ENCODE measurements around the gene PITPNM1. TPM values are rescaled to one million over a fixed set of nuclear protein-coding genes. Genes with fewer than 3 reads are reported as not detected.
"Not testable (repeated sequence)": the region's sequence is repeated elsewhere in the genome, so short reads cannot be mapped to it uniquely, and the experiment has no call there.

Gene PITPNM1
- 50.8 and 55.5 TPM in 2 replicates for total RNA-seq

DNA sequence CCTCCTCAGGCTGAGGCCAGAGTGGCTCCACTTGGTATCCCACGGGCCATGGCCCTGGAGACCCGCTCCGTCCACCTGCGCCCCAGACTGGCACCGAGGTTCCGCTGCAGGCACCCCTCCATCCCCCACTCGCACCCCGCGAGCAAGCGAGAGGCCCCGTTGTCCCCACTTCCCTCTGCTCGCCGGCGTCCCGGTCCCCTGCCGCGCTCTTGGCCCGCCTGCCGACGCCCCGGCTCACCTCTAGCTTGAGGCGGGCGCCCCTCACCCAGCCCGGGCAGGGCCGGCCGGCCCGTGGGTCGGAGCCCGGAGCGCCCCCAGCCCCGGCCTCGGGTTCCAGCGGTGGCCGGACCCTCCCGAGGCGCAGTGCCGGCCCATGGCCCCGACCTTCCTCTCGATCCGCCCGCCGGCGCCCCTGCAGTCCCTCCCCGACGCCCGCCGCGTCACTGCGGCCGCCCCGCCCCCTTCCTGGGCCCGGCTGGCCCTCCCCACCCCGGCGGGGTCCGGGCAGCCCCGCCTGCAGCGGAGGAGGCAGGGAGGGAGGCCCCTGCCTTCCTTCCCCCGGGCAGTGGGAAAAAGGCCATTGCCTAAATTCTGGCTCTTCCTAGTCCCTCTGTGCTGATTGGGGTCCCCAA lies at the start of gene PITPNM1:
Gene PITPNM1 (minus strand): TSS at position 414 of the 632 bp plus-strand sequence. CDS start 1,183 bp downstream, outside the sequence.
- Histone ChIP-seq H3K27me3 (ENCODE audit: control insufficient read depth, insufficient read depth, low read length) (no peaks in the 10 kb centered on the region), H3K36me3 (ENCODE audit: control insufficient read depth, insufficient read depth, low read length) (peaks cover 4% of the 10 kb centered on the region), H3K4me3 (ENCODE audit: low read depth, low read length) (peak within 1 kb of the TSS; percentile 79)
- TF ChIP-seq, protein P1, sequence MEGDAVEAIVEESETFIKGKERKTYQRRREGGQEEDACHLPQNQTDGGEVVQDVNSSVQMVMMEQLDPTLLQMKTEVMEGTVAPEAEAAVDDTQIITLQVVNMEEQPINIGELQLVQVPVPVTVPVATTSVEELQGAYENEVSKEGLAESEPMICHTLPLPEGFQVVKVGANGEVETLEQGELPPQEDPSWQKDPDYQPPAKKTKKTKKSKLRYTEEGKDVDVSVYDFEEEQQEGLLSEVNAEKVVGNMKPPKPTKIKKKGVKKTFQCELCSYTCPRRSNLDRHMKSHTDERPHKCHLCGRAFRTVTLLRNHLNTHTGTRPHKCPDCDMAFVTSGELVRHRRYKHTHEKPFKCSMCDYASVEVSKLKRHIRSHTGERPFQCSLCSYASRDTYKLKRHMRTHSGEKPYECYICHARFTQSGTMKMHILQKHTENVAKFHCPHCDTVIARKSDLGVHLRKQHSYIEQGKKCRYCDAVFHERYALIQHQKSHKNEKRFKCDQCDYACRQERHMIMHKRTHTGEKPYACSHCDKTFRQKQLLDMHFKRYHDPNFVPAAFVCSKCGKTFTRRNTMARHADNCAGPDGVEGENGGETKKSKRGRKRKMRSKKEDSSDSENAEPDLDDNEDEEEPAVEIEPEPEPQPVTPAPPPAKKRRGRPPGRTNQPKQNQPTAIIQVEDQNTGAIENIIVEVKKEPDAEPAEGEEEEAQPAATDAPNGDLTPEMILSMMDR (IDR thresholded peaks at IDR 0.05; ENCODE audit: insufficient read depth, low read length, poor library complexity, severe bottlenecking), result no peak
- DNase-seq (ENCODE audit: low read depth), result no peak

DNA sequence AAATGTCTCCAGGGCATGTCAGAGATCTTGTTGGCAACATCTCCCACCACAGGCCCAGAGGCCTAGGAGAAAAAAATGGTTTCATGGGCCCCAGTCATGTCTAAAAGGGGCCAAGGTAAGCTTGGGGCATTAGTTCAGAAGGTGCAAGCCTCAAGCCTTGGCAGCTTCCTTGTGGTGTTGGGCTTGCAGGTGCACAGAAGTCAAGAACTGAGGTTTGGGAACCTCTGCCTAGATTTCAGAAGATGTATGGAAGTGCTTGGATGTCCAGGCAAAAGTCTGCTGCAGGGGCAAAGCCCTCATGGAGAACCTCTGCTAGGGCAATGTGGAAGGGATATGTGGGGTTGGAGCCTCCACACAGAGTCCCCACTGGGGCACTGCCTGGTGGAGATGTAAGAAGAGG lies 46.5 kb upstream of the PITPNM1 start:
- H3K27me3 ChIP-seq (ENCODE audit: control insufficient read depth, insufficient read depth, low read length); H3K4me3 ChIP-seq (ENCODE audit: low read depth, low read length); H3K36me3 ChIP-seq (ENCODE audit: control insufficient read depth, insufficient read depth, low read length); DNase-seq (ENCODE audit: low read depth): not testable (repeated sequence)

DNA sequence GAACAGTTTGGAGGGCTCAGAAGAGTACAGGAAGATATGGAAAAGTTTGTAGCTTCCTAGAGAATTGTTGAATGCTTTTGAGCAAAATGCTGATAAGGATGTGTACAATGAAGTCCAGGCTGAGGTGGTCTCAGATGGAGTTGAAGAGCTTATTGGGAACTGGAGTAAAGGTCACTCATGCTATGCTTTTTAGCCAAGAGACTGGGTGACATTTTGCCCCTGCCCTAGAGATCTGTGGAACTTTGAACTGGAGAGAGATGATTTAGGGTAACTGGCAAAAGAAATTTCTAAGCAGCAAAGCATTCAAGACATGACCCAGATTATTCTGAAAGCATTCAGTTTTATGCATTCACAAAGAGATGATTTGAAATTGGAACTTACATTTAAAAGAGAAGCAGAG lies 46.0 kb upstream of the PITPNM1 start:
- Histone ChIP-seq H3K36me3 (ENCODE audit: control insufficient read depth, insufficient read depth, low read length) (no peaks in the 10 kb centered on the region), H3K4me3 (ENCODE audit: low read depth, low read length) (no peak overlapping the region), H3K27me3 (ENCODE audit: control insufficient read depth, insufficient read depth, low read length) (no peaks in the 10 kb centered on the region)
- TF ChIP-seq, protein P1 (IDR thresholded peaks at IDR 0.05; ENCODE audit: insufficient read depth, low read length, poor library complexity, severe bottlenecking), result no peak
- DNase-seq (ENCODE audit: low read depth), result no peak

DNA sequence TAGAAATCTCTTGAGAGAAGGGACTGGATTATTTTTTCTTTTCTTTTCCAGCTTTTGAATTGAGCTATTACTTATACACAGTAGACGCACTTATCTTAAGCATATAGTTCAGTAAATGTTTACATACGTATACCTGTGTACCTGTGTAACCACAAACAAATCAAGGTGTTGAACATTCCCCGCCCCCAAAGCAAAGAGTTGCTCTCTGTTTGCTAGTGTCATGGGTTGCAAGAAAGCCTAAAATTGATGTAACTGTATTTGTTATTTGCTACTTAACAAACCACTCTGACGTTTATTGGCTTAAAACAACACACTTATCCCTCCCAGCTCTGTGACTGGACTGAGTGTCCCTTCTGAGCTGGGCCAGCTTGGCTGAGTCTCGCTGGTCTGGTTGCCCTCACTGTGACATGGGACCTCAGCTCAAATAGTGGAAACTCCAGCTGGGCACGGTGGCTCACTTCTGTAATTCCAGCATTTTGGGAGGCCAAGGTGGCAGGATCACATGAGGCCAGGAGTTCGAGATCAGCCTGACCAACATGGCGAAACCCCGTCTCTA lies 43.5 kb upstream of the PITPNM1 start:
- TF ChIP-seq, protein P1 (IDR thresholded peaks at IDR 0.05; ENCODE audit: insufficient read depth, low read length, poor library complexity, severe bottlenecking), result no peak
- H3K4me3 ChIP-seq (ENCODE audit: low read depth, low read length), result no peak overlapping the region
- no peaks in the 10 kb centered on the region for H3K36me3 ChIP-seq (ENCODE audit: control insufficient read depth, insufficient read depth, low read length)
- no peaks in the 10 kb centered on the region for H3K27me3 ChIP-seq (ENCODE audit: control insufficient read depth, insufficient read depth, low read length)
- no peak for DNase-seq (ENCODE audit: low read depth)

DNA sequence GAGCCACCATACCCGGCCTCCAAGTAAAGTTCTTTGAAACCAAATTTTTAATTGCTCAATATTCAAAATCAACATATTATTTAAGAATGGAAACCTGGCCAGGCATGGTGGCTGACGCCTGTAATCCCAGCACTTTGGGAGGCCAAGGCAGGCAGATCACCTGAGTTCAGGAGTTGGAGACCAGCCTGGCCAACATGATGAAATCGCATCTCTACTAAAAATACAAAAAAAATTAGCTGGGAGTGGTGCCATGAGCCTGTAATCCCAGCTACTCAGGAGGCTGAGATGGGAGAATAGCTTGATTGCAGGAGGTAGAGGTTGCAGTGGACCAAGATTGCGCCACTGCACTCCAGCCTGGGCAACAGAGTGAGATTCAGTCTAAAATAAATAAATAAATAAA lies 42.9 kb upstream of the PITPNM1 start:
- not testable (repeated sequence) for H3K4me3 ChIP-seq (ENCODE audit: low read depth, low read length); H3K36me3 ChIP-seq (ENCODE audit: control insufficient read depth, insufficient read depth, low read length); H3K27me3 ChIP-seq (ENCODE audit: control insufficient read depth, insufficient read depth, low read length); DNase-seq (ENCODE audit: low read depth)

DNA sequence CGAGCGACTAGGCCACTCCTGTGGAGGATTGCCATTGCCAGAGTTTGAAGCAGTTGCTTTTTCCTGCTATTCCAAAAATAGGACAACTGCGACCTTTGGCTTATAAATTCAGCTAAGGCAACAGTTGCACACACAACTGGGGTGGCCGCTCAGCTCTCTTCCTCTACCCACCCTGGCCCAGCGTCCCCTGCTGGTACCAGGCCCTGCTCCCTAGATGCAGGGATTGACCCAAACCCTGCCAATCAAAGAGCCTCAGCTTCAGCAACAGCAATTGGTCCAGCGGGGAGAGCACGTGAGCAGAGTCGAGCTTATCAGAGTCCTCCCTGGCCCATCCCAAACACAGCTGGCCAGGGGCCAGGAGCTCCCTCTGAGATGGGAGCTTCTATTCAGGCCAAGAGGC lies 40.1 kb upstream of the PITPNM1 start:
- Histone ChIP-seq H3K27me3 (ENCODE audit: control insufficient read depth, insufficient read depth, low read length) (no peaks in the 10 kb centered on the region), H3K4me3 (ENCODE audit: low read depth, low read length) (no peak overlapping the region), H3K36me3 (ENCODE audit: control insufficient read depth, insufficient read depth, low read length) (no peaks in the 10 kb centered on the region)
- TF ChIP-seq, protein P1 (IDR thresholded peaks at IDR 0.05; ENCODE audit: insufficient read depth, low read length, poor library complexity, severe bottlenecking), result peak; percentile 24
- no peak for DNase-seq (ENCODE audit: low read depth)

Measured in kidney epithelial cell (primary cell).